K562 (cell line): Measurements from ENCODE around the gene CHRM4. TPM values are rescaled to one million over a fixed set of nuclear protein-coding genes. Genes with fewer than 3 reads are reported as not detected.

Experiments
- ATF3 ChIP-seq, 2 experiments: fragments of 450-650 bp in 1 of 2; sonication (generic) in 1 of 2; formaldehyde crosslinking in 1 of 2; IDR thresholded peaks in 1 of 2; conservative IDR thresholded peaks in 1 of 2; 2 replicates each; pipeline versions ENCODE4 v1.6.1 to v1.8.1; 2016 to 2023; ENCODE audit warnings: mild to moderate bottlenecking in 2 of 2, moderate library complexity in 2 of 2, inconsistent platforms in 1 of 2, missing genetic modification reagents in 1 of 2
- BACH1 ChIP-seq: fragments of 200-800 bp; sonication (Bioruptor generic); IDR thresholded peaks from 2 replicates; pipeline ENCODE4 v1.6.1; 2016; ENCODE audit warnings: missing genetic modification characterization, missing compliant biosample characterization
- CHD2 ChIP-seq: IDR thresholded peaks from 2 replicates; pipeline ENCODE4 v1.6.1; 2011; ENCODE audit warnings: low read depth, low read length
- CREM ChIP-seq: IDR thresholded peaks from 2 replicates; pipeline ENCODE4 v1.6.1; 2014; ENCODE audit warnings: antibody characterized with exemption, low read depth
- CTCFL ChIP-seq: IDR thresholded peaks from 2 replicates; pipeline ENCODE4 v1.6.1; 2011; ENCODE audit warnings: borderline replicate concordance, low read depth, mild to moderate bottlenecking, moderate library complexity, low read length; ENCODE audit not compliant: insufficient read depth, poor library complexity, severe bottlenecking
- CXXC5 ChIP-seq: fragments of 250-450 bp; sonication (Bioruptor Pico); IDR thresholded peaks from 2 replicates; pipeline ENCODE4 v1.8.0; 2022; ENCODE audit warnings: inconsistent platforms, mild to moderate bottlenecking, moderate library complexity
- ETS2 ChIP-seq: IDR thresholded peaks from 2 replicates; pipeline ENCODE4 v1.6.1; 2016; ENCODE audit warnings: borderline replicate concordance, missing genetic modification characterization, mild to moderate bottlenecking, moderate library complexity, missing compliant biosample characterization; ENCODE audit not compliant: poor library complexity, severe bottlenecking
- FOXJ3 ChIP-seq: sonication (generic); formaldehyde crosslinking; IDR thresholded peaks from 2 replicates; pipeline ENCODE4 v1.4.0; 2020; ENCODE audit warnings: mild to moderate bottlenecking, missing genetic modification reagents
- HDAC2 ChIP-seq: fragments of 450-650 bp; IDR thresholded peaks from 2 replicates; pipeline ENCODE4 v1.6.1; 2016; ENCODE audit warnings: mild to moderate bottlenecking
- HES1 ChIP-seq: fragments of 450-650 bp; IDR thresholded peaks from 2 replicates; pipeline ENCODE4 v1.6.1; 2016; ENCODE audit warnings: low read depth, mild to moderate bottlenecking, moderate library complexity
- HEY1 ChIP-seq: fragments of 250-450 bp; sonication (Bioruptor Pico); IDR thresholded peaks from 2 replicates; pipeline ENCODE4 v1.5.0; 2020; ENCODE audit warnings: mild to moderate bottlenecking, moderate library complexity, borderline replicate concordance
- IFI16 ChIP-seq: fragments of 250-450 bp; sonication (Bioruptor Pico); IDR thresholded peaks from 2 replicates; pipeline ENCODE4 v2.1.2; 2022; ENCODE audit warnings: mild to moderate bottlenecking, inconsistent platforms
- KLF13 ChIP-seq: fragments of 450-650 bp; IDR thresholded peaks from 2 replicates; pipeline ENCODE4 v1.6.1; 2016; ENCODE audit warnings: missing genetic modification characterization, low read depth, mild to moderate bottlenecking, missing compliant biosample characterization, moderate library complexity, borderline replicate concordance
- LEF1 ChIP-seq: fragments of 450-650 bp; IDR thresholded peaks from 2 replicates; pipeline ENCODE4 v1.6.1; 2016; ENCODE audit warnings: mild to moderate bottlenecking
- MAZ ChIP-seq, 2 experiments: fragments of 450-650 bp in 1 of 2; sonication (generic) in 1 of 2; formaldehyde crosslinking; IDR thresholded peaks in 1 of 2; conservative IDR thresholded peaks in 1 of 2; 2 replicates each; pipeline versions ENCODE4 v1.4.0 to v1.5.0; 2020; ENCODE audit warnings: mild to moderate bottlenecking in 1 of 2, missing genetic modification reagents in 1 of 2
- NFYB ChIP-seq: IDR thresholded peaks from 2 replicates; pipeline ENCODE4 v1.6.1; 2011; ENCODE audit warnings: mild to moderate bottlenecking, moderate library complexity; ENCODE audit not compliant: insufficient read length; ENCODE audit errors: extremely low read depth
- POLR2A ChIP-seq: fragments of 450-650 bp; conservative IDR thresholded peaks from 2 replicates; pipeline ENCODE4 v1.6.1; 2016
- SMARCA5 ChIP-seq: fragments of 450-650 bp; IDR thresholded peaks from 2 replicates; pipeline ENCODE4 v1.6.1; 2016
- SREBF2 ChIP-seq: sonication (generic); formaldehyde crosslinking; IDR thresholded peaks from 2 replicates; pipeline ENCODE4 v1.4.0; 2020; ENCODE audit warnings: mild to moderate bottlenecking, missing genetic modification reagents
- THRAP3 ChIP-seq: fragments of 450-650 bp; IDR thresholded peaks from 2 replicates; pipeline ENCODE4 v1.6.1; 2016; ENCODE audit warnings: mild to moderate bottlenecking, inconsistent platforms, borderline replicate concordance
- VEZF1 ChIP-seq: fragments of 200-800 bp; sonication (Bioruptor generic); IDR thresholded peaks from 2 replicates; pipeline ENCODE4 v1.6.1; 2017; ENCODE audit warnings: missing genetic modification characterization, missing compliant biosample characterization
- ZNF23 ChIP-seq: fragments of 250-450 bp; sonication (Bioruptor Pico); IDR thresholded peaks from 2 replicates; pipeline ENCODE4 v1.4.0; 2020; ENCODE audit warnings: mild to moderate bottlenecking
- ZNF583 ChIP-seq: fragments of 250-450 bp; sonication (Bioruptor Pico); IDR thresholded peaks from 2 replicates; pipeline ENCODE4 v1.4.0; 2020
- ZNF766 ChIP-seq: fragments of 200-800 bp; sonication (Bioruptor generic); conservative IDR thresholded peaks from 2 replicates; pipeline ENCODE4 v1.6.1; 2016; ENCODE audit warnings: missing genetic modification characterization, missing compliant biosample characterization
- polyA plus RNA-seq, 8 experiments: library from polyadenylated mRNA; depleted of rRNA in 4 of 8; stranded (reverse) in 5 of 8; unstranded in 3 of 8; fragments of >200 nt; fragmentation: Nextera tagmentation in 2 of 8; fragmentation: Illumina TruSeq in 1 of 8; extraction: Ambion mirVana in 2 of 8; extraction: Trizol in 1 of 8; gene quantifications; 2 replicates each; pipeline versions ENCODE4 v1.2.1 to v1.2.3, GENCODE V29; 2011 to 2014; ENCODE audit warnings: inconsistent platforms in 1 of 8, missing spikeins in 1 of 8
- total RNA-seq, 7 experiments: library from RNA; depleted of rRNA in 6 of 7; stranded (reverse); fragments of >200 nt in 6 of 7; fragmentation: Illumina TruSeq in 2 of 7; extraction: Trizol in 2 of 7; gene quantifications; 2 replicates each; pipeline versions ENCODE4 v1.2.1 to v1.2.3, GENCODE V29; 2011 to 2021; ENCODE audit warnings: low replicate concordance in 1 of 7

Gene CHRM4
- total and polyA plus RNA-seq, 9 of the 15 experiments (the other 6 are each of a cell fraction or from before 2014, with no cell fraction given), result 0.22 to 1.3 (median 0.40) TPM; not detected in 2

- TF ChIP-seq BACH1 (peak; percentile 58; the same call in 1 of the 2 replicates), IFI16 (CRISPR knock-in tag) (no peak), HEY1 (0 out of 2 replicates have a peak, but pooled peaks have one; percentile 36), NFYB (no peak), POLR2A (no peak), CREM (peak; percentile 80), ZNF23 (no peak), ZNF766 (CRISPR knock-in tag) (peak; percentile 83), HES1 (peak; percentile 94), ZNF583 (no peak), FOXJ3 (CRISPR knock-in tag) (no peak), THRAP3 (no peak), SMARCA5 (peak; percentile 65; the same call in 1 of the 2 replicates), ETS2 (no peak), MAZ (CRISPR knock-in tag; conservative IDR thresholded peaks at IDR 0.05 in 1 of 2, IDR thresholded peaks at IDR 0.05 in 1 of 2) (peak in 1 of 2 experiments; percentile 80; a peak in 2 of 4 replicates), LEF1 (peak; percentile 38; the same call in 1 of the 2 replicates), CTCFL (no peak), SREBF2 (CRISPR knock-in tag) (no peak), CXXC5 (CRISPR knock-in tag) (0 out of 2 replicates have a peak, but pooled peaks have one; percentile 25), CHD2 (no peak), VEZF1 (CRISPR knock-in tag) (peak; percentile 82), HDAC2 (peak; percentile 65), KLF13 (tag) (no peak), ATF3 (IDR thresholded peaks at IDR 0.05) (peak; percentile 44; the same call in 1 of the 2 replicates), ATF3 (CRISPR knock-in tag; conservative IDR thresholded peaks at IDR 0.05) (no peak)
Observed at GRCh38 chr11:46336563-46337180, 54.9 kb downstream of the CHRM4 start (continued).
